ENCODE data around the gene PURB.
"Not testable (repeated sequence)": the region's sequence is repeated elsewhere in the genome, so short reads cannot be mapped to it uniquely, and the experiment has no call there.

Gene PURB

GRCh38 chr7:44849885-44850544, 35.3 kb downstream of the PURB start:
- no peak for DNase-seq

- DNase-seq: no peak
Measured at GRCh38 chr7:44849259-44849884, 36.0 kb downstream of the PURB start.

- DNase-seq: peak; percentile 99
Measured at GRCh38 chr7:44847920-44848634, 37.3 kb downstream of the PURB start, which contains the start of gene H2AZ2. Gene H2AZ2, minus strand, starts transcription at chr7:44848087. Its CDS starts 116 bp downstream, at chr7:44847971.

GRCh38 chr7:44847509-44847919, 37.8 kb downstream of the PURB start:
- DNase-seq: peak; percentile 79

- no peak for DNase-seq
Measured at GRCh38 chr7:44846816-44847508, 38.4 kb downstream of the PURB start.

GRCh38 chr7:44846390-44846789, 38.9 kb downstream of the PURB start:
- DNase-seq: not testable (repeated sequence)

GRCh38 chr7:44845451-44845850, 39.9 kb downstream of the PURB start:
- DNase-seq: no peak

- not testable (repeated sequence) for DNase-seq
Measured at GRCh38 chr7:44843440-44843839, 41.9 kb downstream of the PURB start.

- DNase-seq: not testable (repeated sequence)
Measured at GRCh38 chr7:44842675-44843074, 42.7 kb downstream of the PURB start.

GRCh38 chr7:44838751-44839150, 46.6 kb downstream of the PURB start:
- DNase-seq: no peak

- DNase-seq: no peak
Measured at GRCh38 chr7:44827567-44827966, 57.8 kb downstream of the PURB start.

All from effector CD8-positive, alpha-beta T cell (primary cell).